Type B pancreatic cell (in vitro differentiated cells): ENCODE results near the gene CCDC157. TPM values are rescaled to one million over a fixed set of nuclear protein-coding genes. Genes with fewer than 3 reads are reported as not detected.

Experiments used
- DNase-seq: peaks from one replicate; pipeline ENCODE4 v3.0.0; 2021; ENCODE audit warnings: mixed read lengths; ENCODE audit not compliant: unreplicated experiment; ENCODE audit errors: extremely low spot score
- H3K27ac Mint-ChIP-seq: 2 replicates; pipeline ENCODE4 v1.8.0; 2021; ENCODE audit warnings: mild to moderate bottlenecking, mixed read lengths
- H3K27me3 Mint-ChIP-seq: 2 replicates; pipeline ENCODE4 v1.8.0; 2021; ENCODE audit warnings: mixed read lengths
- H3K36me3 Mint-ChIP-seq: 2 replicates; pipeline ENCODE4 v1.8.0; 2021; ENCODE audit warnings: mixed read lengths
- H3K4me1 Mint-ChIP-seq: one replicate; pipeline ENCODE4 v1.8.0; 2021; ENCODE audit warnings: mixed read lengths; ENCODE audit not compliant: unreplicated experiment
- H3K4me3 Mint-ChIP-seq: 2 replicates; pipeline ENCODE4 v1.8.0; 2021; ENCODE audit warnings: mild to moderate bottlenecking, mixed read lengths
- H3K9me3 Mint-ChIP-seq: 2 replicates; pipeline ENCODE4 v1.8.0; 2021; ENCODE audit warnings: mixed read lengths
- CTCF ChIP-seq: fragments of 200-600 bp; sonication (generic); conservative IDR thresholded peaks from 2 replicates; pipeline ENCODE4 v1.5.0; 2021; ENCODE audit warnings: antibody characterized with exemption, mild to moderate bottlenecking
- total RNA-seq: library from RNA; stranded (reverse); gene quantifications from 2 replicates; pipeline ENCODE4 v1.2.1, GENCODE V29; 2021; ENCODE audit warnings: low replicate concordance

CCDC157 gene
- total RNA-seq, 1 donor from 2014 or later, result 9.4 TPM

GRCh38 chr22:30371321-30371720 lies 14.5 kb downstream of the CCDC157 start:
- H3K27me3 Mint-ChIP-seq, result no peaks in the 10 kb centered on the region
- H3K4me1 Mint-ChIP-seq, result no peaks in the 10 kb centered on the region
- H3K9me3 Mint-ChIP-seq, result no peaks in the 10 kb centered on the region
- no peak overlapping the region for H3K27ac Mint-ChIP-seq
- no peaks in the 10 kb centered on the region for H3K36me3 Mint-ChIP-seq
- DNase-seq, result no peak
- no peak overlapping the region for H3K4me3 Mint-ChIP-seq
- TF ChIP-seq CTCF, result no peak

GRCh38 chr22:30371981-30372380 lies 15.2 kb downstream of the CCDC157 start:
- no peak overlapping the region for H3K27ac Mint-ChIP-seq
- no peaks in the 10 kb centered on the region for H3K27me3 Mint-ChIP-seq
- H3K9me3 Mint-ChIP-seq, result no peaks in the 10 kb centered on the region
- no peak for TF ChIP-seq CTCF
- no peaks in the 10 kb centered on the region for H3K36me3 Mint-ChIP-seq
- no peak overlapping the region for H3K4me3 Mint-ChIP-seq
- H3K4me1 Mint-ChIP-seq, result no peaks in the 10 kb centered on the region
- no peak for DNase-seq

- Mint-ChIP-seq H3K4me1 (no peaks in the 10 kb centered on the region), H3K36me3 (no peaks in the 10 kb centered on the region), H3K27ac (no peak overlapping the region), H3K9me3 (no peaks in the 10 kb centered on the region), H3K27me3 (no peaks in the 10 kb centered on the region), H3K4me3 (no peak overlapping the region)
- no peak for DNase-seq
- no peak for TF ChIP-seq CTCF
These were observed 16.1 kb downstream of the CCDC157 start for GRCh38 chr22:30372915-30373314.

GRCh38 chr22:30373331-30374325 lies 16.8 kb downstream of the CCDC157 start:
- H3K27me3 Mint-ChIP-seq, result no peaks in the 10 kb centered on the region
- no peaks in the 10 kb centered on the region for H3K9me3 Mint-ChIP-seq
- H3K4me3 Mint-ChIP-seq, result no peak overlapping the region
- no peaks in the 10 kb centered on the region for H3K4me1 Mint-ChIP-seq
- no peak for DNase-seq
- H3K36me3 Mint-ChIP-seq, result no peaks in the 10 kb centered on the region
- no peak for TF ChIP-seq CTCF
- no peak overlapping the region for H3K27ac Mint-ChIP-seq

GRCh38 chr22:30375312-30375849 lies 18.6 kb downstream of the CCDC157 start:
- no peaks in the 10 kb centered on the region for H3K4me1 Mint-ChIP-seq
- H3K27me3 Mint-ChIP-seq, result no peaks in the 10 kb centered on the region
- H3K9me3 Mint-ChIP-seq, result no peaks in the 10 kb centered on the region
- TF ChIP-seq CTCF, result no peak
- no peak overlapping the region for H3K4me3 Mint-ChIP-seq
- H3K36me3 Mint-ChIP-seq, result no peaks in the 10 kb centered on the region
- DNase-seq, result no peak
- H3K27ac Mint-ChIP-seq, result no peak overlapping the region
